IMR-90 (cell line): ENCODE measurements around the gene FAF2. TPM values are rescaled to one million over a fixed set of nuclear protein-coding genes. Genes with fewer than 3 reads are reported as not detected.

ENCODE experiments used
- ATAC-seq: fragments of 200-7000 bp; cut with Tn5 transposase; 2 replicates; pipeline ENCODE4 v1.9.1; 2020; ENCODE audit warnings: low read depth, mild to moderate bottlenecking, moderate library complexity
- BruUV-seq: library from RNA; stranded (reverse); fragments of 400-500 nt; replicated peaks from 2 replicates; lab custom pipeline; 2021; lab: Mats Ljungman, UMichigan
- CTCF ChIA-PET: fragments of 300-600 bp; formaldehyde crosslinking; extraction: SDS; loops from one replicate; lab custom pipeline; 2021; ENCODE audit warnings: antibody characterized with exemption; lab: Yijun Ruan, JAX
- POLR2A ChIA-PET: fragments of 300-600 bp; sonication (Branson Sonifier 250); formaldehyde crosslinking; loops from one replicate; lab custom pipeline; 2022; ENCODE audit warnings: antibody characterized with exemption; ENCODE audit not compliant: unreplicated experiment; lab: Charles Lee
- DNase-seq: peaks from one replicate; pipeline ENCODE4 v3.0.0; 2013
- H2AFZ ChIP-seq: replicated peaks from 2 replicates; pipeline ENCODE3; 2013; ENCODE audit warnings: low read length, mild to moderate bottlenecking; ENCODE audit not compliant: poor library complexity
- H2AK5ac ChIP-seq: 2 replicates; pipeline ENCODE4 v1.6.1; 2013; ENCODE audit warnings: low read depth, low read length, inconsistent platforms
- H2AK9ac ChIP-seq: replicated peaks from 2 replicates; pipeline ENCODE3; 2013; ENCODE audit warnings: mild to moderate bottlenecking, low read depth, low read length, moderate library complexity; ENCODE audit not compliant: poor library complexity
- H2BK120ac ChIP-seq: 2 replicates; pipeline ENCODE4 v1.6.1; 2013; ENCODE audit warnings: low read depth, low read length, inconsistent platforms
- H2BK15ac ChIP-seq: 3 replicates; pipeline ENCODE4 v1.6.1; 2013; ENCODE audit warnings: low read depth, low read length, inconsistent platforms
- H2BK20ac ChIP-seq: 2 replicates; pipeline ENCODE4 v1.6.1; 2013; ENCODE audit warnings: low read depth, mild to moderate bottlenecking, inconsistent platforms, low read length, moderate library complexity
- H2BK5ac ChIP-seq: 2 replicates; pipeline ENCODE4 v1.6.1; 2013; ENCODE audit warnings: mild to moderate bottlenecking, low read depth, low read length, inconsistent platforms; ENCODE audit not compliant: poor library complexity, severe bottlenecking
- H3K14ac ChIP-seq: replicated peaks from 2 replicates; pipeline ENCODE4 v1.6.1; 2013; ENCODE audit warnings: low read depth, low read length, inconsistent platforms
- H3K18ac ChIP-seq: 2 replicates; pipeline ENCODE4 v1.6.1; 2013; ENCODE audit warnings: low read depth, low read length, control low read depth
- H3K23ac ChIP-seq: 2 replicates; pipeline ENCODE4 v1.6.1; 2013; ENCODE audit warnings: low read depth, low read length, inconsistent platforms
- H3K27ac ChIP-seq: 2 replicates; pipeline ENCODE4 v1.5.1; 2013; ENCODE audit warnings: mild to moderate bottlenecking, control low read depth, low read length; ENCODE audit not compliant: insufficient read depth
- H3K27me3 ChIP-seq: 2 replicates; pipeline ENCODE4 v1.6.1; 2013; ENCODE audit warnings: low read length; ENCODE audit not compliant: control insufficient read depth, insufficient read depth
- H3K36me3 ChIP-seq: 2 replicates; pipeline ENCODE4 v1.6.1; 2013; ENCODE audit warnings: low read length, mixed read lengths; ENCODE audit not compliant: control insufficient read depth, insufficient read depth
- H3K4ac ChIP-seq: 2 replicates; pipeline ENCODE4 v1.6.1; 2013; ENCODE audit warnings: low read depth, low read length, inconsistent platforms
- H3K4me1 ChIP-seq: 2 replicates; pipeline ENCODE4 v1.6.1; 2013; ENCODE audit warnings: low read length, mixed read lengths; ENCODE audit not compliant: control insufficient read depth, insufficient read depth
- H3K4me2 ChIP-seq: 2 replicates; pipeline ENCODE4 v1.6.1; 2013; ENCODE audit warnings: low read depth, mild to moderate bottlenecking, control low read depth, low read length, moderate library complexity
- H3K4me3 ChIP-seq: 2 replicates; pipeline ENCODE4 v1.5.1; 2013; ENCODE audit warnings: low read depth, mild to moderate bottlenecking, control low read depth, low read length, moderate library complexity; ENCODE audit not compliant: insufficient read depth
- H3K56ac ChIP-seq: 2 replicates; pipeline ENCODE4 v1.6.1; 2013; ENCODE audit warnings: low read length, inconsistent platforms; ENCODE audit not compliant: insufficient read depth; ENCODE audit errors: extremely low read depth
- H3K79me1 ChIP-seq, 2 experiments: 2 replicates each; pipeline ENCODE4 v1.6.1; 2013; ENCODE audit warnings: low read length in 2 of 2, inconsistent platforms in 1 of 2, low read depth in 1 of 2
- H3K9ac ChIP-seq: 2 replicates; pipeline ENCODE4 v1.6.1; 2013; ENCODE audit warnings: low read depth, low read length, control low read depth
- H3K9me1 ChIP-seq: 2 replicates; pipeline ENCODE4 v1.6.1; 2013; ENCODE audit warnings: low read length, inconsistent platforms; ENCODE audit not compliant: insufficient read depth
- H3K9me3 ChIP-seq: 2 replicates; pipeline ENCODE4 v1.6.1; 2013; ENCODE audit warnings: low read length; ENCODE audit not compliant: control insufficient read depth, insufficient read depth
- H4K20me1 ChIP-seq: 2 replicates; pipeline ENCODE4 v1.6.1; 2013; ENCODE audit warnings: low read length, inconsistent platforms; ENCODE audit not compliant: insufficient read depth
- H4K5ac ChIP-seq: 2 replicates; pipeline ENCODE4 v1.6.1; 2013; ENCODE audit warnings: mild to moderate bottlenecking, low read depth, low read length, control low read depth
- H4K8ac ChIP-seq, 2 experiments: 2 replicates each; pipeline ENCODE4 v1.6.1; 2013; ENCODE audit warnings: low read depth in 2 of 2, low read length in 2 of 2, control low read depth in 1 of 2, inconsistent platforms in 1 of 2
- H4K91ac ChIP-seq: 2 replicates; pipeline ENCODE4 v1.6.1; 2013; ENCODE audit warnings: low read depth, low read length, inconsistent platforms; ENCODE audit not compliant: insufficient read depth
- BHLHE40 ChIP-seq: fragments of 150-350 bp; IDR thresholded peaks from 2 replicates; pipeline ENCODE4 v1.6.1; 2016; ENCODE audit warnings: mild to moderate bottlenecking, low read depth, low read length
- CEBPB ChIP-seq: IDR thresholded peaks from 2 replicates; pipeline ENCODE4 v1.6.1; 2012; ENCODE audit warnings: low read depth, low read length, improper control_type of control experiment
- CHD1 ChIP-seq: IDR thresholded peaks from 2 replicates; pipeline ENCODE4 v1.6.1; 2012; ENCODE audit warnings: low read depth, low read length, improper control_type of control experiment
- FOS ChIP-seq: fragments of 150-350 bp; IDR thresholded peaks from 2 replicates; pipeline ENCODE4 v1.6.1; 2016; ENCODE audit warnings: low read depth, low read length
- MAFK ChIP-seq: IDR thresholded peaks from 2 replicates; pipeline ENCODE4 v1.6.1; 2012; ENCODE audit warnings: low read depth, low read length, improper control_type of control experiment
- MXI1 ChIP-seq: IDR thresholded peaks from 2 replicates; pipeline ENCODE4 v1.6.1; 2012; ENCODE audit warnings: low read depth, mild to moderate bottlenecking, low read length, moderate library complexity, borderline replicate concordance
- POLR2A ChIP-seq: IDR thresholded peaks from 2 replicates; pipeline ENCODE4 v1.6.1; 2012; ENCODE audit warnings: mild to moderate bottlenecking, low read depth, low read length
- RAD21 ChIP-seq: IDR thresholded peaks from 2 replicates; pipeline ENCODE4 v1.6.1; 2012; ENCODE audit warnings: low read length, improper control_type of control experiment
- SMC3 ChIP-seq: fragments of 150-350 bp; IDR thresholded peaks from 2 replicates; pipeline ENCODE4 v1.6.1; 2016; ENCODE audit warnings: low read depth, mild to moderate bottlenecking, antibody characterized with exemption, low read length, moderate library complexity
- WGBS, 2 experiments: methylation state at CpG; one replicate each; pipeline versions ENCODE4 v1.1.5 to v1.1.7; 2013; ENCODE audit warnings: missing lambda C conversion rate in 2 of 2; ENCODE audit not compliant: insufficient read length in 1 of 2; ENCODE audit errors: extremely low coverage in 2 of 2; 5-methylcytosine and 5-hydroxymethylcytosine counted together
- dilution Hi-C: fragments of 300-500 bp; cut with HindIII; formaldehyde crosslinking; loops from one replicate; pipeline ENCODE4 v1.14.3; 2018; ENCODE audit warnings: low sequenced_read_pairs; ENCODE audit not compliant: unreplicated experiment
- in situ Hi-C: fragments of 300-500 bp; cut with MboI; formaldehyde crosslinking; loops from 3 replicates; pipeline ENCODE4 v1.14.3; 2019; ENCODE audit warnings: low sequenced_read_pairs, inconsistent platforms, mixed read lengths
- intact Hi-C: fragments of 100-400 bp; cut with micrococcal nuclease; formaldehyde crosslinking; loops from 2 replicates; pipeline ENCODE4 v1.10.0; 2022
- polyA plus RNA-seq, 3 experiments: library from polyadenylated mRNA; depleted of rRNA; stranded (reverse); fragments of >200 nt; gene quantifications; 2 replicates each; pipeline ENCODE4 v1.2.3, GENCODE V29; 2012; ENCODE audit warnings: low replicate concordance in 1 of 3
- total RNA-seq: library from RNA; depleted of rRNA; stranded (reverse); fragments of >200 nt; gene quantifications from 2 replicates; pipeline ENCODE4 v1.2.3, GENCODE V29; 2012
- TF ChIP-seq, protein P1 (sequence below): conservative IDR thresholded peaks from 2 replicates; pipeline ENCODE4 v1.5.1; 2012; ENCODE audit warnings: mild to moderate bottlenecking, low read depth, low read length, improper control_type of control experiment
- TF ChIP-seq, protein P2 (sequence below): fragments of 150-350 bp; IDR thresholded peaks from 2 replicates; pipeline ENCODE4 v1.6.1; 2017; ENCODE audit warnings: mild to moderate bottlenecking, antibody characterized with exemption, low read length, low read depth

FAF2 gene
- total and polyA plus RNA-seq, 2 of the 4 experiments (the other 2 are of a cell fraction), result 32.9 to 47.0 TPM

DNA sequence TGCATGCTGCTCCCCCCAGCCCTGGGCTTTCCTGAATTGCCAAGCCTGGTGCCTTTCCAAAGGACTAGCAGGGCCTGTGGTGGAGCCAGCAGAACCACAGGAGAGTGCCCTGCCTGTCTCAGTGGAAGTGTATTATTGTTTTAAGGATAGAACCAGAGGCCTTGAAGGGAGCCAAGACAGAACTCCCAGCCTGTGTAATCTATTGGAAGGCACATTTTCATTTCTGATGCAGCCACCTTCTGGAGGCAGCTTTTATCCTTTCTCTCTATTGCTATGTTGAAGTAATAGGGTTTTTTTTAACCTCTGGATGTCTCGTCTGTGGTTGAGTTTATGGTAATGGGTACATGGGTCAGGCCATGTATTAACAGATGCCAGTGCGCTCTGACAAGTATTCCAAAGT lies 59.7 kb downstream of the FAF2 start:
- no peak overlapping the region for H4K8ac ChIP-seq
- no peak overlapping the region for H3K23ac ChIP-seq
- TF ChIP-seq, protein P1, sequence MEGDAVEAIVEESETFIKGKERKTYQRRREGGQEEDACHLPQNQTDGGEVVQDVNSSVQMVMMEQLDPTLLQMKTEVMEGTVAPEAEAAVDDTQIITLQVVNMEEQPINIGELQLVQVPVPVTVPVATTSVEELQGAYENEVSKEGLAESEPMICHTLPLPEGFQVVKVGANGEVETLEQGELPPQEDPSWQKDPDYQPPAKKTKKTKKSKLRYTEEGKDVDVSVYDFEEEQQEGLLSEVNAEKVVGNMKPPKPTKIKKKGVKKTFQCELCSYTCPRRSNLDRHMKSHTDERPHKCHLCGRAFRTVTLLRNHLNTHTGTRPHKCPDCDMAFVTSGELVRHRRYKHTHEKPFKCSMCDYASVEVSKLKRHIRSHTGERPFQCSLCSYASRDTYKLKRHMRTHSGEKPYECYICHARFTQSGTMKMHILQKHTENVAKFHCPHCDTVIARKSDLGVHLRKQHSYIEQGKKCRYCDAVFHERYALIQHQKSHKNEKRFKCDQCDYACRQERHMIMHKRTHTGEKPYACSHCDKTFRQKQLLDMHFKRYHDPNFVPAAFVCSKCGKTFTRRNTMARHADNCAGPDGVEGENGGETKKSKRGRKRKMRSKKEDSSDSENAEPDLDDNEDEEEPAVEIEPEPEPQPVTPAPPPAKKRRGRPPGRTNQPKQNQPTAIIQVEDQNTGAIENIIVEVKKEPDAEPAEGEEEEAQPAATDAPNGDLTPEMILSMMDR, result no peak
- no peak for TF ChIP-seq MAFK
- TF ChIP-seq FOS, result no peak
- no peak for TF ChIP-seq POLR2A
- TF ChIP-seq MXI1, result no peak
- TF ChIP-seq, protein P2, sequence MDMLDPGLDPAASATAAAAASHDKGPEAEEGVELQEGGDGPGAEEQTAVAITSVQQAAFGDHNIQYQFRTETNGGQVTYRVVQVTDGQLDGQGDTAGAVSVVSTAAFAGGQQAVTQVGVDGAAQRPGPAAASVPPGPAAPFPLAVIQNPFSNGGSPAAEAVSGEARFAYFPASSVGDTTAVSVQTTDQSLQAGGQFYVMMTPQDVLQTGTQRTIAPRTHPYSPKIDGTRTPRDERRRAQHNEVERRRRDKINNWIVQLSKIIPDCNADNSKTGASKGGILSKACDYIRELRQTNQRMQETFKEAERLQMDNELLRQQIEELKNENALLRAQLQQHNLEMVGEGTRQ, result no peak
- no peak for TF ChIP-seq BHLHE40
- no peak for TF ChIP-seq CEBPB
- no peak for TF ChIP-seq CHD1
- TF ChIP-seq RAD21, result no peak
- no peak for TF ChIP-seq SMC3
- no peak overlapping the region for H2AK5ac ChIP-seq
- CTCF ChIA-PET, result no interaction called here
- dilution Hi-C loops (no loop called here), intact Hi-C loops (no loop called here), in situ Hi-C loops (no loop called here)
- no peak overlapping the region for H3K56ac ChIP-seq
- H2BK15ac ChIP-seq, result no peak overlapping the region
- no peaks in the 10 kb centered on the region for H3K27me3 ChIP-seq
- no peak overlapping the region for H2AK9ac ChIP-seq
- no peak overlapping the region for H4K91ac ChIP-seq
- H3K18ac ChIP-seq, result no peak overlapping the region
- H2AFZ ChIP-seq, result no peak overlapping the region
- no peak overlapping the region for H4K5ac ChIP-seq
- no peak overlapping the region for H2BK5ac ChIP-seq
- no peak overlapping the region for H2BK20ac ChIP-seq
- H3K4me1 ChIP-seq, result no peaks in the 10 kb centered on the region
- no peak overlapping the region for H3K4me2 ChIP-seq
- H3K79me1 ChIP-seq, result peaks cover 0 to 11% of the 10 kb centered on the region in 2 experiments; a peak in 1 of 4 replicates
- no peaks in the 10 kb centered on the region for H4K20me1 ChIP-seq
- H3K27ac ChIP-seq, result no peak overlapping the region
- no peak overlapping the region for H3K9ac ChIP-seq
- BruUV-seq, result no TSS peak
- 100% methylated on average over 2 of the region's 2 CpGs; no CpG with 5 or more reads in 1 of the 2 experiments for WGBS, 2 experiments
- H3K9me1 ChIP-seq, result no peaks in the 10 kb centered on the region
- H3K36me3 ChIP-seq, result peaks cover 36% of the 10 kb centered on the region
- ATAC-seq, result no peak
- no peaks in the 10 kb centered on the region for H3K9me3 ChIP-seq
- DNase-seq, result no peak
- POLR2A ChIA-PET, result interaction anchor here (0.5 kb wide), 1 partner anchor 69 kb away, joined by 7 read pairs; no protein-coding TSS in a partner anchor
- H3K14ac ChIP-seq, result no peak overlapping the region
- no peak overlapping the region for H2BK120ac ChIP-seq
- no peak overlapping the region for H3K4ac ChIP-seq
- H3K4me3 ChIP-seq, result no peak overlapping the region
